Measurements from ENCODE around the gene SSBP3. TPM values are rescaled to one million over a fixed set of nuclear protein-coding genes. Genes with fewer than 3 reads are reported as not detected.

The SSBP3 gene
- polyA plus RNA-seq, 4 donors, result 24.2 to 41.9 (median 32.2) TPM

GRCh38 chr1:54345116-54345515, 61.1 kb downstream of the SSBP3 start:
- no peak for FAIRE-seq

GRCh38 chr1:54342742-54343687, 63.2 kb downstream of the SSBP3 start:
- no peak for FAIRE-seq
- H3K27ac ChIP-seq (ENCODE audit: low read depth in 1 of 3, low read length in 2 of 3), result peak overlapping the region in 2 of 3 donors; percentile 17 to 44
- H3K27me3 ChIP-seq (ENCODE audit: control insufficient read depth in 3 of 3, insufficient read depth in 3 of 3, low read length in 3 of 3), result no peaks in the 10 kb centered on the region
- no peaks in the 10 kb centered on the region for H3K9me3 ChIP-seq (ENCODE audit: control insufficient read depth in 2 of 2, insufficient read depth in 1 of 2, low read depth in 1 of 2, low read length in 1 of 2)
- no peak for DNase-seq
- WGBS, 3 donors, result 79 to 89% (median 85%) methylated on average over 26 of the region's 26 CpGs
- peaks cover 0 to 26% (median 2%) of the 10 kb centered on the region in 3 donors for H3K36me3 ChIP-seq (ENCODE audit: control insufficient read depth in 3 of 3, insufficient read depth in 2 of 3, low read depth in 1 of 3, low read length in 3 of 3)
- no peak overlapping the region for H3K4me3 ChIP-seq (ENCODE audit: low read depth in 1 of 3, low read length in 3 of 3)
- peaks cover 0 to 22% (median 3%) of the 10 kb centered on the region in 3 donors for H3K4me1 ChIP-seq (ENCODE audit: control insufficient read depth in 3 of 3, insufficient read depth in 2 of 3, low read depth in 1 of 3, low read length in 2 of 3)

More at GRCh38 chr1:54345116-54345515, 61.1 kb downstream of the SSBP3 start:
- H3K4me1 ChIP-seq (ENCODE audit: control insufficient read depth in 3 of 3, insufficient read depth in 2 of 3, low read depth in 1 of 3, low read length in 2 of 3), result peaks cover 0 to 29% (median 4%) of the 10 kb centered on the region in 3 donors
- 82 to 93% (median 84%) methylated on average over 7 of the region's 7 CpGs for WGBS, 3 donors
- no peak overlapping the region for H3K4me3 ChIP-seq (ENCODE audit: low read depth in 1 of 3, low read length in 3 of 3)
- H3K27ac ChIP-seq (ENCODE audit: low read depth in 1 of 3, low read length in 2 of 3), result no peak overlapping the region
- no peaks in the 10 kb centered on the region for H3K9me3 ChIP-seq (ENCODE audit: control insufficient read depth in 2 of 2, insufficient read depth in 1 of 2, low read depth in 1 of 2, low read length in 1 of 2)
- peaks cover 0 to 26% (median 0%) of the 10 kb centered on the region in 3 donors for H3K36me3 ChIP-seq (ENCODE audit: control insufficient read depth in 3 of 3, insufficient read depth in 2 of 3, low read depth in 1 of 3, low read length in 3 of 3)
- no peaks in the 10 kb centered on the region for H3K27me3 ChIP-seq (ENCODE audit: control insufficient read depth in 3 of 3, insufficient read depth in 3 of 3, low read length in 3 of 3)
- DNase-seq, result no peak

GRCh38 chr1:54342288-54342687, 63.9 kb downstream of the SSBP3 start:
- DNase-seq (no peak), FAIRE-seq (no peak)
- peak overlapping the region in 1 of 3 donors; percentile 44 for H3K27ac ChIP-seq (ENCODE audit: low read depth in 1 of 3, low read length in 2 of 3)
- H3K9me3 ChIP-seq (ENCODE audit: control insufficient read depth in 2 of 2, insufficient read depth in 1 of 2, low read depth in 1 of 2, low read length in 1 of 2), result no peaks in the 10 kb centered on the region
- no peak overlapping the region for H3K4me3 ChIP-seq (ENCODE audit: low read depth in 1 of 3, low read length in 3 of 3)
- H3K36me3 ChIP-seq (ENCODE audit: control insufficient read depth in 3 of 3, insufficient read depth in 2 of 3, low read depth in 1 of 3, low read length in 3 of 3), result peaks cover 0 to 26% (median 2%) of the 10 kb centered on the region in 3 donors
- H3K4me1 ChIP-seq (ENCODE audit: control insufficient read depth in 3 of 3, insufficient read depth in 2 of 3, low read depth in 1 of 3, low read length in 2 of 3), result peaks cover 0 to 19% (median 3%) of the 10 kb centered on the region in 3 donors
- 41 to 59% (median 53%) methylated on average over 2 of the region's 2 CpGs for WGBS, 3 donors
- no peaks in the 10 kb centered on the region for H3K27me3 ChIP-seq (ENCODE audit: control insufficient read depth in 3 of 3, insufficient read depth in 3 of 3, low read length in 3 of 3)

GRCh38 chr1:54341763-54342162, 64.4 kb downstream of the SSBP3 start:
- no peak overlapping the region for H3K4me3 ChIP-seq (ENCODE audit: low read depth in 1 of 3, low read length in 3 of 3)
- FAIRE-seq (no peak), DNase-seq (no peak)
- H3K27me3 ChIP-seq (ENCODE audit: control insufficient read depth in 3 of 3, insufficient read depth in 3 of 3, low read length in 3 of 3), result no peaks in the 10 kb centered on the region
- WGBS, 3 donors, result 96 to 97% (median 97%) methylated on average over 9 of the region's 9 CpGs
- H3K27ac ChIP-seq (ENCODE audit: low read depth in 1 of 3, low read length in 2 of 3), result no peak overlapping the region
- H3K9me3 ChIP-seq (ENCODE audit: control insufficient read depth in 2 of 2, insufficient read depth in 1 of 2, low read depth in 1 of 2, low read length in 1 of 2), result no peaks in the 10 kb centered on the region
- peaks cover 0 to 14% (median 3%) of the 10 kb centered on the region in 3 donors for H3K4me1 ChIP-seq (ENCODE audit: control insufficient read depth in 3 of 3, insufficient read depth in 2 of 3, low read depth in 1 of 3, low read length in 2 of 3)
- H3K36me3 ChIP-seq (ENCODE audit: control insufficient read depth in 3 of 3, insufficient read depth in 2 of 3, low read depth in 1 of 3, low read length in 3 of 3), result peaks cover 0 to 31% (median 2%) of the 10 kb centered on the region in 3 donors

GRCh38 chr1:54340878-54341277, 65.3 kb downstream of the SSBP3 start:
- 84 to 93% (median 87%) methylated on average over 5 of the region's 5 CpGs for WGBS, 3 donors
- Histone ChIP-seq H3K4me1 (ENCODE audit: control insufficient read depth in 3 of 3, insufficient read depth in 2 of 3, low read depth in 1 of 3, low read length in 2 of 3) (peaks cover 0 to 19% (median 7%) of the 10 kb centered on the region in 3 donors), H3K27ac (ENCODE audit: low read depth in 1 of 3, low read length in 2 of 3) (no peak overlapping the region), H3K36me3 (ENCODE audit: control insufficient read depth in 3 of 3, insufficient read depth in 2 of 3, low read depth in 1 of 3, low read length in 3 of 3) (peaks cover 0 to 34% (median 2%) of the 10 kb centered on the region in 3 donors), H3K9me3 (ENCODE audit: control insufficient read depth in 2 of 2, insufficient read depth in 1 of 2, low read depth in 1 of 2, low read length in 1 of 2) (no peaks in the 10 kb centered on the region), H3K27me3 (ENCODE audit: control insufficient read depth in 3 of 3, insufficient read depth in 3 of 3, low read length in 3 of 3) (no peaks in the 10 kb centered on the region), H3K4me3 (ENCODE audit: low read depth in 1 of 3, low read length in 3 of 3) (no peak overlapping the region)
- DNase-seq (no peak), FAIRE-seq (no peak)

- DNase-seq (no peak), FAIRE-seq (no peak)
- H3K4me1 ChIP-seq (ENCODE audit: control insufficient read depth in 3 of 3, insufficient read depth in 2 of 3, low read depth in 1 of 3, low read length in 2 of 3), result peaks cover 0 to 23% (median 8%) of the 10 kb centered on the region in 3 donors
- no peaks in the 10 kb centered on the region for H3K9me3 ChIP-seq (ENCODE audit: control insufficient read depth in 2 of 2, insufficient read depth in 1 of 2, low read depth in 1 of 2, low read length in 1 of 2)
- H3K27ac ChIP-seq (ENCODE audit: low read depth in 1 of 3, low read length in 2 of 3), result no peak overlapping the region
- WGBS, 3 donors, result 76 to 78% (median 77%) methylated on average over 6 of the region's 6 CpGs
- H3K36me3 ChIP-seq (ENCODE audit: control insufficient read depth in 3 of 3, insufficient read depth in 2 of 3, low read depth in 1 of 3, low read length in 3 of 3), result peaks cover 0 to 38% (median 2%) of the 10 kb centered on the region in 3 donors
- no peak overlapping the region for H3K4me3 ChIP-seq (ENCODE audit: low read depth in 1 of 3, low read length in 3 of 3)
- H3K27me3 ChIP-seq (ENCODE audit: control insufficient read depth in 3 of 3, insufficient read depth in 3 of 3, low read length in 3 of 3), result no peaks in the 10 kb centered on the region
These were observed 65.8 kb downstream of the SSBP3 start for GRCh38 chr1:54340434-54340833.

GRCh38 chr1:54339126-54339525, 67.1 kb downstream of the SSBP3 start:
- Histone ChIP-seq H3K27ac (ENCODE audit: low read depth in 1 of 3, low read length in 2 of 3) (no peak overlapping the region), H3K4me3 (ENCODE audit: low read depth in 1 of 3, low read length in 3 of 3) (no peak overlapping the region), H3K4me1 (ENCODE audit: control insufficient read depth in 3 of 3, insufficient read depth in 2 of 3, low read depth in 1 of 3, low read length in 2 of 3) (peaks cover 0 to 31% (median 8%) of the 10 kb centered on the region in 3 donors), H3K27me3 (ENCODE audit: control insufficient read depth in 3 of 3, insufficient read depth in 3 of 3, low read length in 3 of 3) (no peaks in the 10 kb centered on the region), H3K9me3 (ENCODE audit: control insufficient read depth in 2 of 2, insufficient read depth in 1 of 2, low read depth in 1 of 2, low read length in 1 of 2) (no peaks in the 10 kb centered on the region), H3K36me3 (ENCODE audit: control insufficient read depth in 3 of 3, insufficient read depth in 2 of 3, low read depth in 1 of 3, low read length in 3 of 3) (peaks cover 0 to 33% (median 2%) of the 10 kb centered on the region in 3 donors)
- FAIRE-seq (no peak), DNase-seq (no peak)
- WGBS, 3 donors, result 91 to 98% (median 92%) methylated on average over 2 of the region's 2 CpGs

- WGBS, 3 donors, result 73 to 85% (median 75%) methylated on average over 8 of the region's 8 CpGs
- Histone ChIP-seq H3K4me1 (ENCODE audit: control insufficient read depth in 3 of 3, insufficient read depth in 2 of 3, low read depth in 1 of 3, low read length in 2 of 3) (peaks cover 0 to 31% (median 8%) of the 10 kb centered on the region in 3 donors), H3K36me3 (ENCODE audit: control insufficient read depth in 3 of 3, insufficient read depth in 2 of 3, low read depth in 1 of 3, low read length in 3 of 3) (peaks cover 0 to 30% (median 2%) of the 10 kb centered on the region in 3 donors), H3K4me3 (ENCODE audit: low read depth in 1 of 3, low read length in 3 of 3) (no peak overlapping the region), H3K9me3 (ENCODE audit: control insufficient read depth in 2 of 2, insufficient read depth in 1 of 2, low read depth in 1 of 2, low read length in 1 of 2) (no peaks in the 10 kb centered on the region), H3K27ac (ENCODE audit: low read depth in 1 of 3, low read length in 2 of 3) (peak overlapping the region in 1 of 3 donors; percentile 1), H3K27me3 (ENCODE audit: control insufficient read depth in 3 of 3, insufficient read depth in 3 of 3, low read length in 3 of 3) (no peaks in the 10 kb centered on the region)
- DNase-seq (no peak), FAIRE-seq (no peak)
These were observed 67.7 kb downstream of the SSBP3 start for GRCh38 chr1:54338464-54338863.
